ENCODE measurements around the gene BCL3.

The BCL3 gene

GRCh38 chr19:44722131-44723121, 26.1 kb upstream of the BCL3 start:
- no peak for DNase-seq

- no peak for DNase-seq
Observed at GRCh38 chr19:44723299-44723951, 25.1 kb upstream of the BCL3 start.

GRCh38 chr19:44723952-44724319, 24.6 kb upstream of the BCL3 start:
- DNase-seq, result peak; percentile 69 to 70

GRCh38 chr19:44725251-44725650, 23.3 kb upstream of the BCL3 start:
- DNase-seq, result no peak

- no peak for DNase-seq
Observed at GRCh38 chr19:44725684-44726083, 22.8 kb upstream of the BCL3 start.

GRCh38 chr19:44726465-44726864, 22.0 kb upstream of the BCL3 start:
- DNase-seq, result no peak

- no peak for DNase-seq
Observed at GRCh38 chr19:44728178-44728577, 20.3 kb upstream of the BCL3 start.

- DNase-seq, result no peak
Observed at GRCh38 chr19:44729516-44730033, 18.9 kb upstream of the BCL3 start.

- no peak for DNase-seq
Observed at GRCh38 chr19:44731081-44731480, 17.4 kb upstream of the BCL3 start.

- no peak for DNase-seq
Observed at GRCh38 chr19:44731622-44732021, 16.9 kb upstream of the BCL3 start.

GRCh38 chr19:44732235-44733014, 16.1 kb upstream of the BCL3 start:
- no peak for DNase-seq

- DNase-seq, result no peak
Observed at GRCh38 chr19:44734357-44734756, 14.2 kb upstream of the BCL3 start.

- DNase-seq, result no peak
Observed at GRCh38 chr19:44735011-44735410, 13.5 kb upstream of the BCL3 start.

GRCh38 chr19:44737238-44738071, 11.1 kb upstream of the BCL3 start:
- DNase-seq, result no peak

GRCh38 chr19:44738136-44738535, 10.4 kb upstream of the BCL3 start:
- DNase-seq, result no peak

- DNase-seq, result no peak
Observed at GRCh38 chr19:44738603-44739558, 9.6 kb upstream of the BCL3 start.

- DNase-seq, result no peak
Observed at GRCh38 chr19:44740351-44740824, 8.1 kb upstream of the BCL3 start.

- DNase-seq, result no peak
Observed at GRCh38 chr19:44741258-44741731, 7.2 kb upstream of the BCL3 start.

GRCh38 chr19:44741841-44742329, 6.6 kb upstream of the BCL3 start:
- no peak for DNase-seq

GRCh38 chr19:44742330-44743061, 6.0 kb upstream of the BCL3 start:
- DNase-seq, result no peak

Measured in stimulated activated CD4-positive, alpha-beta T cell treated with anti-CD3 and anti-CD28 coated beads, Interleukin-4, amount 100 ng/mL, for 4 hours (primary cell).